Smooth muscle cell (in vitro differentiated cells): ENCODE results near the gene DDX41. TPM values are rescaled to one million over a fixed set of nuclear protein-coding genes. Genes with fewer than 3 reads are reported as not detected.

Experiments
- DNase-seq: peaks from one replicate; lab custom pipeline; 2025; ENCODE audit not compliant: unreplicated experiment; lab: John Stamatoyannopoulos, UW
- H2AFZ ChIP-seq: fragments of 200-600 bp; sonication (generic); 2 replicates; pipeline ENCODE4 v1.6.0; 2016; ENCODE audit warnings: antibody characterized with exemption, low read depth, mild to moderate bottlenecking
- H3F3A ChIP-seq: fragments of 200-600 bp; sonication (generic); 2 replicates; pipeline ENCODE4 v1.6.0; 2017; ENCODE audit warnings: antibody characterized with exemption, low read depth
- H3K27ac ChIP-seq: fragments of 200-600 bp; sonication (generic); 2 replicates; pipeline ENCODE4 v1.5.1; 2016; ENCODE audit warnings: low read depth, mild to moderate bottlenecking
- H3K27me3 ChIP-seq: fragments of 200-600 bp; sonication (generic); 2 replicates; pipeline ENCODE4 v1.6.1; 2016; ENCODE audit warnings: low read depth, mild to moderate bottlenecking
- H3K36me3 ChIP-seq: fragments of 200-600 bp; sonication (generic); 2 replicates; pipeline ENCODE4 v1.5.1; 2016; ENCODE audit warnings: low read depth
- H3K4me1 ChIP-seq: fragments of 200-600 bp; sonication (generic); 2 replicates; pipeline ENCODE4 v1.5.1; 2016; ENCODE audit warnings: low read depth
- H3K4me2 ChIP-seq: fragments of 200-600 bp; sonication (generic); 2 replicates; pipeline ENCODE4 v1.6.0; 2016; ENCODE audit warnings: mild to moderate bottlenecking
- H3K4me3 ChIP-seq: fragments of 200-600 bp; sonication (generic); 2 replicates; pipeline ENCODE4 v1.5.1; 2016; ENCODE audit warnings: mild to moderate bottlenecking
- H3K79me2 ChIP-seq: fragments of 200-600 bp; sonication (generic); 2 replicates; pipeline ENCODE4 v1.6.0; 2016; ENCODE audit warnings: low read depth, mild to moderate bottlenecking
- H3K9ac ChIP-seq: fragments of 200-600 bp; sonication (generic); 2 replicates; pipeline ENCODE4 v1.6.0; 2016; ENCODE audit warnings: low read depth
- H3K9me3 ChIP-seq: fragments of 200-600 bp; sonication (generic); replicated peaks from 2 replicates; pipeline ENCODE4 v1.5.1; 2016; ENCODE audit warnings: low read depth
- H4K20me1 ChIP-seq: fragments of 200-600 bp; sonication (generic); 2 replicates; pipeline ENCODE4 v1.6.0; 2016; ENCODE audit warnings: low read depth
- CTCF ChIP-seq: fragments of 200-600 bp; sonication (generic); IDR thresholded peaks from 2 replicates; pipeline ENCODE4 v1.5.1; 2017; ENCODE audit warnings: borderline replicate concordance, mild to moderate bottlenecking, antibody characterized with exemption; ENCODE audit not compliant: insufficient read depth, poor library complexity, severe bottlenecking
- WGBS: methylation state at CpG from one replicate; pipeline ENCODE4 v1.1.7; 2016; ENCODE audit warnings: low lambda C conversion rate; 5-methylcytosine and 5-hydroxymethylcytosine counted together
- polyA plus RNA-seq: library from polyadenylated mRNA; unstranded; fragments of >200 nt; fragmentation: Nextera tagmentation; extraction: Ambion mirVana; gene quantifications from 2 replicates; pipeline ENCODE4 v1.2.1, GENCODE V29; 2016
- total RNA-seq: library from RNA; depleted of rRNA; stranded (reverse); fragments of >200 nt; gene quantifications from 2 replicates; pipeline ENCODE4 v1.2.3, GENCODE V29; 2014

DDX41 gene
- total and polyA plus RNA-seq, 2 experiments from 2014 or later: 72.5 to 90.0 TPM

DNA sequence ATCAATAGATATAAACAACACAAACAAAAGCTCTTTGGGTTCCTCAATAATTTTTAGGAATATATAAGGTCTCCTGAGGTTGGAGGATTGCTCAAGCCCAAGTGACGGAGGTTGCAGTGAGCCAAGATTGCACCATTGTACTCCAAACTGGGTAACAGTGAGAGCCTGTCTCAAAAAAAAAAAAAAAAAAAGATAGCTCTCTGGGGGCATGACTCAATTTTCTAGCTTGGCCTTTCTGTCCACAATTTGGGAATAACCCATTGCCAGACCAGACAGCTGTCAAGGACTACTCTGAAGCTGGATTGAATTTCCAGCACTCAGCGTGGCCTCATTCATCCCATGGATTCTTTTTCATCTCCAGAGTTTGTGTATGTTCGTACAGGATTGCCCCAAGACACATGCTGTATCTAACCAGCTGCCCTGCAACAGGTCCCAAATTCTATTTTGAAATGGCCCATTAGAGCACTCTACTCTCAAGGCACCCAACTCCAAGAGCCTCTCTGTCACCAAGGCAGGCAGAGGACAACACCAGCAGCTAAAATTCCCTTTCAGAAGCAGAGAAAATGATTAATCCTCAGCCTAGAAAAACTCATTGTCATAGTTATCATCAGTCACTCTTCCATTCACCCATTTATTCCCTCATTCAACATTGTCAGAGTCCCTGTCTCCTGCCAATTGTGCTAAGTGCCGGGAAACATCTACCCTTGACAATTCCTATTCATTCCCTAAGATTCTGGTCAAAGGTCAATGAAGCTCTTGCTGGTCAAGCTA, 28.9 kb upstream of the DDX41 start:
- 35% methylated on average over 4 of the region's 4 CpGs for WGBS
- Histone ChIP-seq H3K27me3 (no peaks in the 10 kb centered on the region), H3K9ac (peak overlapping the region; percentile 16), H3K36me3 (no peaks in the 10 kb centered on the region), H2AFZ (no peak overlapping the region), H3K9me3 (no peaks in the 10 kb centered on the region), H3K27ac (peak overlapping the region; percentile 84), H3K4me3 (no peak overlapping the region), H3F3A (peaks cover 20% of the 10 kb centered on the region), H4K20me1 (peaks cover 96% of the 10 kb centered on the region), H3K4me1 (peaks cover 26% of the 10 kb centered on the region), H3K4me2 (peak overlapping the region; percentile 32), H3K79me2 (peaks cover 76% of the 10 kb centered on the region)
- TF ChIP-seq CTCF: no peak
- no peak for DNase-seq

- Histone ChIP-seq H4K20me1 (peaks cover 96% of the 10 kb centered on the region), H3K27ac (no peak overlapping the region)
- no peak for TF ChIP-seq CTCF
Observed at GRCh38 chr5:177542816-177543465, 26.2 kb upstream of the DDX41 start.

DNA sequence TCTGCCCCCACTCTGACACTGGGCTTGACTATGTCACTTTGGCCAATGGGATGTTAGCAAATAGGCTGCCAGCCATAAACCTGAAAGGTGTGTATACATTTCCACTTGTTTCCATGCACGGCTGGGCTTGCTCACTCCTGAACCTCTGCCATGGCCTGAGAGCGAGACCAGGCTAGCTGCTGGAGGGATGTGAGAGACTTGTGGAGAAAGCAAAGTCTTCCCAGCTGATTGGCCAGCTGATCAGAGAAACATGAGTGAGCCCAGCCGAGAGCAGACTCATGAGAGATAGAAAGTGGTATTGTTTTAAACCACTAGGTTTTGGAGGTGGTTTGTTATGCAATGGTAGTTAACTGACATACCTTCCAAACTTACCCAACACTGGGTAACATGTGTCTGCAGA, 23.7 kb upstream of the DDX41 start:
- H2AFZ ChIP-seq: no peak overlapping the region
- no peak overlapping the region for H3K27ac ChIP-seq
- TF ChIP-seq CTCF: no peak
- no peak overlapping the region for H3K4me3 ChIP-seq
- no peak for DNase-seq
- H3K27me3 ChIP-seq: no peaks in the 10 kb centered on the region
- H3K9me3 ChIP-seq: no peaks in the 10 kb centered on the region
- peaks cover 91% of the 10 kb centered on the region for H4K20me1 ChIP-seq
- H3K4me1 ChIP-seq: peaks cover 29% of the 10 kb centered on the region
- H3K36me3 ChIP-seq: peaks cover 4% of the 10 kb centered on the region
- no peak overlapping the region for H3K4me2 ChIP-seq
- 90% methylated on average over 3 of the region's 3 CpGs for WGBS
- no peak overlapping the region for H3K9ac ChIP-seq
- H3K79me2 ChIP-seq: peaks cover 62% of the 10 kb centered on the region
- peaks cover 7% of the 10 kb centered on the region for H3F3A ChIP-seq

More at GRCh38 chr5:177542816-177543465, 26.2 kb upstream of the DDX41 start:
- no peaks in the 10 kb centered on the region for H3K36me3 ChIP-seq
- peaks cover 31% of the 10 kb centered on the region for H3K4me1 ChIP-seq
- no peaks in the 10 kb centered on the region for H3K9me3 ChIP-seq
- no peak overlapping the region for H2AFZ ChIP-seq
- H3K79me2 ChIP-seq: peaks cover 60% of the 10 kb centered on the region
- H3K9ac ChIP-seq: no peak overlapping the region
- no peak overlapping the region for H3K4me3 ChIP-seq
- H3F3A ChIP-seq: peaks cover 22% of the 10 kb centered on the region
- H3K4me2 ChIP-seq: no peak overlapping the region
- WGBS: 64% methylated on average over 4 of the region's 4 CpGs
- H3K27me3 ChIP-seq: no peaks in the 10 kb centered on the region
- no peak for DNase-seq
